Calu3 (cell line): Measurements from ENCODE around the gene MED12. TPM values are rescaled to one million over a fixed set of nuclear protein-coding genes. Genes with fewer than 3 reads are reported as not detected.

Source experiments
- BruUV-seq: library from RNA; stranded (reverse); fragments of 400-500 nt; replicated peaks from 2 replicates; lab custom pipeline; 2021; lab: Mats Ljungman, UMichigan
- CTCF ChIA-PET: fragments of 300-600 bp; sonication (Branson Sonifier 250); formaldehyde crosslinking; loops from one replicate; lab custom pipeline; 2022; ENCODE audit warnings: antibody characterized with exemption; lab: Charles Lee
- DNase-seq: peaks from one replicate; pipeline ENCODE4 v3.0.0; 2022
- H3K27ac Mint-ChIP-seq: one replicate; pipeline ENCODE4 v1.8.0; 2022; ENCODE audit warnings: mixed read lengths; ENCODE audit not compliant: unreplicated experiment
- H3K27me3 Mint-ChIP-seq: one replicate; pipeline ENCODE4 v1.8.0; 2022; ENCODE audit warnings: mixed read lengths; ENCODE audit not compliant: unreplicated experiment
- H3K36me3 Mint-ChIP-seq: one replicate; pipeline ENCODE4 v1.8.0; 2022; ENCODE audit warnings: mild to moderate bottlenecking, moderate library complexity, mixed read lengths; ENCODE audit not compliant: insufficient read depth, unreplicated experiment
- H3K4me1 Mint-ChIP-seq: one replicate; pipeline ENCODE4 v1.8.0; 2022; ENCODE audit warnings: mild to moderate bottlenecking, low read depth, mixed read lengths; ENCODE audit not compliant: unreplicated experiment
- H3K4me3 Mint-ChIP-seq: one replicate; pipeline ENCODE4 v1.8.0; 2022; ENCODE audit warnings: mild to moderate bottlenecking, low read depth, moderate library complexity, mixed read lengths; ENCODE audit not compliant: unreplicated experiment
- H3K9me3 Mint-ChIP-seq: one replicate; pipeline ENCODE4 v1.8.0; 2022; ENCODE audit warnings: low read depth, mixed read lengths; ENCODE audit not compliant: unreplicated experiment
- intact Hi-C: fragments of 100-400 bp; cut with micrococcal nuclease; formaldehyde crosslinking; loops from one replicate; pipeline ENCODE4 v1.10.0; 2022; ENCODE audit not compliant: unreplicated experiment
- total RNA-seq: library from RNA; stranded (reverse); gene quantifications from 2 replicates; pipeline ENCODE4 v1.2.3, GENCODE V29; 2022
- TF ChIP-seq, protein P1 (sequence below): fragments of 200-600 bp; IDR thresholded peaks from one replicate; pipeline ENCODE4 v1.8.0; 2022; ENCODE audit warnings: antibody characterized with exemption; ENCODE audit not compliant: unreplicated experiment

Gene MED12
- total RNA-seq, 1 experiment from 2014 or later, result 56.2 TPM

DNA sequence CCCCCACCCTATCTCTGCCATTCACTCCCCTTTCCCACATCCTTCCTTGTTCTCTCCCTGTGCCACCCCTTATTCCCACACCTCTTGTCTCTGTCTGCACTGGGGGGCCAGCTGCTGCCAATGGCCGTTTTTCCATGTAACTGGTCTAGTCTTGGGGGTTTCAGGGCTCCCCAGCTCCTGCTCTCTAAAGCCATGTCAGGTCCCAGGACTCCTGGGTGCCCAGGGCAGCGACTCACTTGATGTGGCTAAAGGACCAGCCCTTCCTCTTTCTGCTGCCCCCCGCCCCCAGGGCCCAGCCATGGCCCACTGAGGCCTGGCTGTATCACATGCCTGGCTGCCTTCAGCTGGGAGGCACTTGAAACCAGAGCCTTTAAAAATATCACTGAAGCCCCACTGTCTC, 36.2 kb downstream of the MED12 start:
- no peaks in the 10 kb centered on the region for H3K9me3 Mint-ChIP-seq
- no peak overlapping the region for H3K4me3 Mint-ChIP-seq
- H3K36me3 Mint-ChIP-seq, result peaks cover 4% of the 10 kb centered on the region
- intact Hi-C loops, result no loop called here
- peaks cover 43% of the 10 kb centered on the region for H3K27me3 Mint-ChIP-seq
- H3K4me1 Mint-ChIP-seq, result no peaks in the 10 kb centered on the region
- TF ChIP-seq, protein P1, sequence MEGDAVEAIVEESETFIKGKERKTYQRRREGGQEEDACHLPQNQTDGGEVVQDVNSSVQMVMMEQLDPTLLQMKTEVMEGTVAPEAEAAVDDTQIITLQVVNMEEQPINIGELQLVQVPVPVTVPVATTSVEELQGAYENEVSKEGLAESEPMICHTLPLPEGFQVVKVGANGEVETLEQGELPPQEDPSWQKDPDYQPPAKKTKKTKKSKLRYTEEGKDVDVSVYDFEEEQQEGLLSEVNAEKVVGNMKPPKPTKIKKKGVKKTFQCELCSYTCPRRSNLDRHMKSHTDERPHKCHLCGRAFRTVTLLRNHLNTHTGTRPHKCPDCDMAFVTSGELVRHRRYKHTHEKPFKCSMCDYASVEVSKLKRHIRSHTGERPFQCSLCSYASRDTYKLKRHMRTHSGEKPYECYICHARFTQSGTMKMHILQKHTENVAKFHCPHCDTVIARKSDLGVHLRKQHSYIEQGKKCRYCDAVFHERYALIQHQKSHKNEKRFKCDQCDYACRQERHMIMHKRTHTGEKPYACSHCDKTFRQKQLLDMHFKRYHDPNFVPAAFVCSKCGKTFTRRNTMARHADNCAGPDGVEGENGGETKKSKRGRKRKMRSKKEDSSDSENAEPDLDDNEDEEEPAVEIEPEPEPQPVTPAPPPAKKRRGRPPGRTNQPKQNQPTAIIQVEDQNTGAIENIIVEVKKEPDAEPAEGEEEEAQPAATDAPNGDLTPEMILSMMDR, result no peak
- CTCF ChIA-PET, result no interaction called here
- DNase-seq, result no peak
- BruUV-seq, result no TSS peak
- H3K27ac Mint-ChIP-seq, result no peak overlapping the region

DNA sequence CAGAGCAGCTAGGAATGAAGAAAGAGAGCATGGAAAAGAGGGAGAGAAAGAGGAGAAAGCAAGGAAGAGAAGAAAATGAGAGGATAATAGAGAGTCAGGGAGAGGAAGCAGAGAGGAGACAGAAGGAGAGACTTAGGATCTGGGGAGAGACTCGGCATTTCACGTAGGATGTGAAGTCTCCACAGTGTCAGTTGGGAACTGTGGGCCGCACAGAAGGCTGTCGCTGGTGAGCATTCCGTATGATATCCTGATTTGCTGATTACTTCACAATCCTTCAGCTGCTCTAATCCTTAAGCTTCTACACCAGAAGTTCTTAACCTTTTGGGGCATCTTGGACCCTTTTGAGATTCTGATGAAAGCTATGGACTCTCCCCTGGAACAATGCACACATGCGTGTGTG, 40.2 kb downstream of the MED12 start:
- H3K9me3 Mint-ChIP-seq, result no peaks in the 10 kb centered on the region
- DNase-seq, result no peak
- no peaks in the 10 kb centered on the region for H3K4me1 Mint-ChIP-seq
- intact Hi-C loops, result no loop called here
- CTCF ChIA-PET, result no interaction called here
- H3K27ac Mint-ChIP-seq, result no peak overlapping the region
- TF ChIP-seq, protein P1, result no peak
- peaks cover 27% of the 10 kb centered on the region for H3K27me3 Mint-ChIP-seq
- H3K4me3 Mint-ChIP-seq, result no peak overlapping the region
- peaks cover 4% of the 10 kb centered on the region for H3K36me3 Mint-ChIP-seq
- BruUV-seq, result no TSS peak

DNA sequence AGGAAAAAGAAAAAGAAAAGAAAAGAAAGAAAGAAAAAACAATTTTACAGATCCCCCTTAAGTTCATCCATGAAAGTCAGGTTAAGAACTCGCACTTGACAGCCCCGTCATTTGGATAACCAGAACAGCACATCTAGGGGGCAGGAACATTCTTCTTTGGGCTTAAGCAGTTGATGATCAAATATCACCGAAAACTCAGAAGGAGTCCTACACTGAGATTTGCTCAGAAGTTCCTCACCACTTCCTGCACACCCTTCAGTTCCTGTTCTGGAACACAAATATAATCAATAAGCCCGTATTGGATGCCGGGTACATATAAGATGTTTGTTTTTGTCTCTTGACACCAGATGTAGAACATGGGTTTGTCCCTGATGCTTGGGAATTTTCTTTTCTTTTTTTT, 40.9 kb downstream of the MED12 start:
- CTCF ChIA-PET, result no interaction called here
- peaks cover 4% of the 10 kb centered on the region for H3K36me3 Mint-ChIP-seq
- no TSS peak for BruUV-seq
- intact Hi-C loops, result no loop called here
- TF ChIP-seq, protein P1, result no peak
- no peak overlapping the region for H3K27ac Mint-ChIP-seq
- H3K4me1 Mint-ChIP-seq, result no peaks in the 10 kb centered on the region
- H3K4me3 Mint-ChIP-seq, result no peak overlapping the region
- no peak for DNase-seq
- H3K27me3 Mint-ChIP-seq, result peaks cover 27% of the 10 kb centered on the region
- H3K9me3 Mint-ChIP-seq, result no peaks in the 10 kb centered on the region

DNA sequence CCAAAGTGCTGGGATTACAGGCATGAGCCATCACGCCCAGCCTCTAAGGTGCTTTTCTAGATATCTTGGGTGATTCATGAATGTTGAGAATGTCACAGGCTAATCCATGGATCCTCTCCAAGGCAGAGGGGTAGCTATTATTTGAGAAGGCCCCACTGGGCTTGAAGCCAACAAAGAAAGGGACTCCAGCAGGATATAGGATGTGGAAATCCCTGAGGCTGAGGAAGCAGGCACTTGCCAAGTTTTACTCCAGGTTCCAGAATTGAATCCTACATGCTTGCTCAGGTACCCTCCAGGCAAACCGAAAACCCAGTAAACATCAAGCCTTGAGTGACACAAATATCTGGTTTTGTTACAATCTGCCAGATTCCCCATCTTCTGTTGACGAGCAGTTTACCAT, 42.1 kb downstream of the MED12 start:
- TF ChIP-seq, protein P1, result no peak
- Mint-ChIP-seq H3K4me3 (no peak overlapping the region), H3K36me3 (no peaks in the 10 kb centered on the region), H3K27ac (no peak overlapping the region), H3K27me3 (peaks cover 24% of the 10 kb centered on the region), H3K9me3 (no peaks in the 10 kb centered on the region), H3K4me1 (no peaks in the 10 kb centered on the region)
- intact Hi-C loops, result no loop called here
- no TSS peak for BruUV-seq
- CTCF ChIA-PET, result no interaction called here
- no peak for DNase-seq
